Bronchial epithelial cell (primary cell): ENCODE data around the gene HYDIN. TPM values are rescaled to one million over a fixed set of nuclear protein-coding genes. Genes with fewer than 3 reads are reported as not detected.

Experiments
- DNase-seq: peaks from one replicate; pipeline ENCODE4 v3.0.0-alpha.2; 2010; ENCODE audit warnings: low read depth
- FAIRE-seq: peaks from 2 replicates; lab custom pipeline; 2011; peaks lifted over from hg19 to GRCh38; lab: Jason Lieb, UNC
- H3K27me3 ChIP-seq: 2 replicates; pipeline ENCODE4 v1.5.1; 2011; ENCODE audit warnings: low read length; ENCODE audit not compliant: control insufficient read depth, insufficient read depth
- H3K36me3 ChIP-seq: 2 replicates; pipeline ENCODE4 v1.5.1; 2011; ENCODE audit warnings: low read length; ENCODE audit not compliant: control insufficient read depth, insufficient read depth
- H3K4me3 ChIP-seq: 2 replicates; pipeline ENCODE4 v1.5.1; 2011; ENCODE audit warnings: mild to moderate bottlenecking, low read depth, low read length, control low read depth
- total RNA-seq: library from RNA; depleted of rRNA; stranded (reverse); fragments of >200 nt; gene quantifications from 2 replicates; pipeline ENCODE4 v1.2.1, GENCODE V29; 2014
- TF ChIP-seq, protein P1 (sequence below): IDR thresholded peaks from 2 replicates; pipeline ENCODE4 v1.5.1; 2011; ENCODE audit warnings: mild to moderate bottlenecking, moderate library complexity, low read length, control low read depth, inconsistent platforms; ENCODE audit not compliant: insufficient read depth, severe bottlenecking

The HYDIN gene
- total RNA-seq, 1 donor from 2014 or later, result 1.3 TPM

DNA sequence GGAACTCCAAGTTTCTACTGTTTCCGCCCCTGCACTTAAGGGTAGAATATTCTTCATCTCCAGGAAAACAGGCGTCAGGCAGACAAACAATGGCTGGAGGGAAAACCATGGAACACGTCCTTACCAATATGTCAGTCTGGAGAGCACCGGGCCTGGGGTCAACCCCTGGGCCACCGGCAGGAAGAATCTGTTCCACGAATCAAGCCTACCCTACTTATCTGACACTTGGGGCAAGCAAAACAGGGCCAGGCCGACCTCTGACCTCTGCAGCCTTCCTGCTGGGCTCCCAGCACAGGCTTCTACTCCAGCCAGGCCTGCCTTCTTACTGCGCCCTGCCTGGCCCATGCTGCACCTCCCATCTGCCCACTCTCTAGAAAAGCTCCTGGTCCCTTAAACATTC, 439.7 kb downstream of the HYDIN start:
- no peaks in the 10 kb centered on the region for H3K27me3 ChIP-seq
- FAIRE-seq (no peak), DNase-seq (no peak)
- no peak overlapping the region for H3K4me3 ChIP-seq
- TF ChIP-seq, protein P1, sequence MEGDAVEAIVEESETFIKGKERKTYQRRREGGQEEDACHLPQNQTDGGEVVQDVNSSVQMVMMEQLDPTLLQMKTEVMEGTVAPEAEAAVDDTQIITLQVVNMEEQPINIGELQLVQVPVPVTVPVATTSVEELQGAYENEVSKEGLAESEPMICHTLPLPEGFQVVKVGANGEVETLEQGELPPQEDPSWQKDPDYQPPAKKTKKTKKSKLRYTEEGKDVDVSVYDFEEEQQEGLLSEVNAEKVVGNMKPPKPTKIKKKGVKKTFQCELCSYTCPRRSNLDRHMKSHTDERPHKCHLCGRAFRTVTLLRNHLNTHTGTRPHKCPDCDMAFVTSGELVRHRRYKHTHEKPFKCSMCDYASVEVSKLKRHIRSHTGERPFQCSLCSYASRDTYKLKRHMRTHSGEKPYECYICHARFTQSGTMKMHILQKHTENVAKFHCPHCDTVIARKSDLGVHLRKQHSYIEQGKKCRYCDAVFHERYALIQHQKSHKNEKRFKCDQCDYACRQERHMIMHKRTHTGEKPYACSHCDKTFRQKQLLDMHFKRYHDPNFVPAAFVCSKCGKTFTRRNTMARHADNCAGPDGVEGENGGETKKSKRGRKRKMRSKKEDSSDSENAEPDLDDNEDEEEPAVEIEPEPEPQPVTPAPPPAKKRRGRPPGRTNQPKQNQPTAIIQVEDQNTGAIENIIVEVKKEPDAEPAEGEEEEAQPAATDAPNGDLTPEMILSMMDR, result no peak
- H3K36me3 ChIP-seq, result peaks cover 5% of the 10 kb centered on the region

DNA sequence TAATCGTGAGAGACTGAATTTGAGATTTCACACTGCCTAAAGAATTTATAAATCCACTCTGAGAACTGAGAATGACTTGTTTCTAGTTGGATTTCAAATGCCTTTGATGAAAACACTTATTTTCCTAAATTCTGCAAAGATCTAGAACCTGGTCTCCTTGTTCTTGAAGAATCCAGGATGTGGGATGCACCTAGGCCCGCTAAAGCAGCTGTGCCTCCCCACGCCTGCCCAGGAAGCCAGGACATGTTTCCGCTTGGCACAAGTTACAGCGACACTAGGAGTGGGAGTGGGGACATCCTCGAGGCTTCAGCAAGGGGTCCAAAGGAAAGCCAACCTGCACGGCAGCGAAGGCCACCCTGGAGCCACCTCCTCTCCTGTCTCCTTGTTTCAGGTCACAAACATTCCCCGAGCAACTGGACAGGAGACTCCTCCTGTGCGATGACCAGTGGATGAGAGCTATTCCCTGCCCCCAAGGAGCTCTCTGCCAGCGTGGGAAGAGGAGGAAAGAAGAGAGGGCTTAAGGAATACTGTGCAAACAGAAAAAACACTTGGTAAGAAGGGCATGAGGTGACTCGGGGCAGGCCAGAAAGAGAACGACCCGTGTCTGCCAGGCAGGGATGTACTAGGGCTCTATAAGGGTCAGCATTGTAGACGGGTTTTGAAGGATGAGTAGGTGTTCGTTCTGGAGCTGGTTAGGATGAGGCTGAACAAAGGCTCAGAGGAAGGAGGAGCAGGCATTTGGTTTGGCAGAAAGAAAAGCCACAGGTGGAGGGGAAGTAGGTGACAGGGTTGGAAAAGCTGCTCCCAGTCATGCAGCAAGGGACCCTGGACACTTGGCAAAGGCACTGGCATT, 440.7 kb downstream of the HYDIN start:
- Histone ChIP-seq H3K27me3 (no peaks in the 10 kb centered on the region), H3K36me3 (peaks cover 15% of the 10 kb centered on the region), H3K4me3 (no peak overlapping the region)
- FAIRE-seq (peak; percentile 28), DNase-seq (no peak)
- TF ChIP-seq, protein P1, result no peak

DNA sequence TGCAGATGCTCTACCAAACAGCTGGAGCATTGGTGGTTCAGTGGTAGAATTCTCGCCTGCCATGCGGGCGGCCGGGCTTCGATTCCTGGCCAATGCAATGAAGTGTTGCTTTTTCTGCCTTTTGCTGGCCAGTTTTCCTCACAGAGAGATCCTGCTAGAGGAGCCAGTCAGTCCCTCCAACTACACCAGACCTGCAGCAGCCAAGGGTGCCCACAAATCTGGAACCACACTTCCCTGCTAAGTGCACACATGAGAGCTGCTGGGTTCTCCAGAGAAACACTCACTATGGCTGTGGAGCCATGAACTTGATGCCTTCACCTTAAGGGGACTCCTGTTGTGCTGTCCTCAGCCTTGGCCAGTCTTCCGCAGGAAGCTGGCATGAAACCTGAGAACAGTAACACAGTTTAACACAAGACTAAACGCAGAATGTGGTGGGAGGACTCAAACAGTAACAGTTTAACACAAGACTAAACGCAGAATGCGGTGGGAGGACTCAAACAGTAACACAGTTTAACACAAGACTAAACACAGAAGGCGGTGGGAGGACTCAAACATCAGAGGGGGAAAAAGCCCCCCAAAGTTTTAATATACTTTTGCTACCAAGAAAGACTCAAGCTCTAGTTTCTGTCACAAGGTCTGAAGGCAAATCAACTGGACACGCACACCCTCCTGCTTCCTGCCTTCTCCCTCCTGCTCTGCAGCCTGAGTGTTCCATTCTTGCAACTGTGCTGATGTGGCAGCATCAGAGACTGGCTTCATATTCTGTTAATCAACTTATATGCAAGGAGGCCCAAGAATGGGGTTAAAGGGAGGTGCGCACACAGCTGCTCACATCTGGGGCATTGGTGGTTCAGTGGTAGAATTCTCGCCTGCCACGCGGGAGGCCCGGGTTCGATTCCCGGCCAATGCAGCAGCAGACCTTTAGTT, 441.6 kb downstream of the HYDIN start:
- no peaks in the 10 kb centered on the region for H3K27me3 ChIP-seq
- peaks cover 16% of the 10 kb centered on the region for H3K36me3 ChIP-seq
- no peak overlapping the region for H3K4me3 ChIP-seq
- no peak for DNase-seq
- FAIRE-seq, result peak; percentile 32
- TF ChIP-seq, protein P1, result no peak

DNA sequence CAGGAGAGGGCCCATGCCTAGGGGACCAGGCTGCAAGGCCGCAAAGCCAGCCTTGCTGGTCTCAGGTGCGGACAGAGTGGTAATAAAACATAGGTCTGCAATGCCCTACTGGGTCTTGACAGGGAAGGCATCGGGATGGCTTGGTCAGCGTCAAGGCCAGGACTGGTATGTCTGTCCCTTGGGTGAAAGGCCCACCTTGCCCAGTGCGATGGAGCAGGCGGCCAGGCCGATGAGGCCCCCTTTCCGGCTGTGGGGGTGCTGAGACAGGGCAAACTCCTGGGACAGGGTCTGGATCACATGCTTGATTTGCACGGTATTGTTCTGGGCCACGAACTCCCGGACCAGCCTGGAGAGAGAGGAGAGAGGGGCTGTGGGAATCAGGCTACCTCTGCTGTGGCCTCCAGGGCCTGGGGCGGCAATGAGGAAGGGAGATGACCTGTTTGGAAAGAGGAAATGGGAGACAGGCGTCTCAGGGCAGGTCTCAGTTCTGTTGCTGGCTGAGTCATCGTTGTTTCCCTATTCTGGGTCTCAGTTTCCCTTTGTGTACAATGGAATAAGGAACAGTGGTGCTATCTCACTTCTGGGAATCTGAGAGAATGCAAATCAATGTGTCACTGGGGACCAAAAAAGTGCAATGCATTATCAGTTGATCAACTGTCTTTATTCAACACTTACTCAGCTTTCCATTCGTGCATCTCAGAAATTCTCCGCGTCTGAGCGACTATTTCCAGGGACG, 444.3 kb downstream of the HYDIN start:
- Histone ChIP-seq H3K27me3 (no peaks in the 10 kb centered on the region), H3K36me3 (peaks cover 27% of the 10 kb centered on the region), H3K4me3 (no peak overlapping the region)
- FAIRE-seq (no peak), DNase-seq (no peak)
- TF ChIP-seq, protein P1, result no peak

DNA sequence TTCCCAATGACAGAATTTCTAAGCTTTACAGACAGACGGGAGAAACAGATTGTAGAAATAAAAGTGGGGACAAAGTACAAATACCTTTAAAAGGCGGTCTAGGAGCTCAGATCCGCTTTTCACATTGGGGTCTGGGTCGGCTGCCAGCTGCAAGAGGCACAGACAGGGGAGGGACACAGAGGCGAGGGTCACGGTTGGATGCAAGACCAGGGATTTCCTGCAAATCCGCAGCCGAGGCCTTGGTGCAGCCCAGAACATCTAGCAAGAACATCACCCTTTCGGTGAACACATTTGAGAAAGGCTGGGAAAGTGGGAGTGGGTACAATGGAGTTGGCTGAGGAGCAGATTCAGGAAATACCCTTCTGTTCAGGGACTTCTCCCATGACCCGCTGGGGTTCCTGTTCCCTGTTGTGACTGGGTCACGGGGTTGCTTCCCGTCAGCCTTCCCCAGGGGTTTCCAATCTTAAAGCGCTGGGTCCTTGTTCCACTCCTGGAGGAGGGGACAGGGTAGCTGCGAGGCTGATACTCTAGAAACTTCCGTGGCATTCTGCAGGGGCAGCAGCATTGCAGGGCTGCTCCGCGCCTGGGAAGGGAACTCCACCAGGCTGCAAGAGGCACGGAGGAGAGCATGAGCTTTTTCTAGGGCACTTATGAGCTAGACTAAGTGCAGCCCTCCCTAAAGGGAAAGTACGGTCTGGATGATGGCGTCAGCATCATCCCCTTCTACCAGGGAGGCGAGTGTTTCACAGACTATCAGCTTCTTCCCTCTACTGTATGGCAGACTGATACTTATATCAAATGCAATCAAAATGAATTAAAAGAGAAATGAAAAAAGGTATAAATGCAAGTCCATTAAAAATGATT, 445.6 kb downstream of the HYDIN start:
- no peak overlapping the region for H3K4me3 ChIP-seq
- peaks cover 33% of the 10 kb centered on the region for H3K36me3 ChIP-seq
- no peak for DNase-seq
- H3K27me3 ChIP-seq, result no peaks in the 10 kb centered on the region
- TF ChIP-seq, protein P1, result no peak
- FAIRE-seq, result no peak
